Measurements from ENCODE around the gene COQ8B. TPM values are rescaled to one million over a fixed set of nuclear protein-coding genes. Genes with fewer than 3 reads are reported as not detected.

The COQ8B gene
- total RNA-seq, 1 donor from 2014 or later: 20.0 TPM

GRCh38 chr19:40687525-40688016 lies 29.1 kb downstream of the COQ8B start:
- DNase-seq (ENCODE audit: low read depth): no peak
- no peaks in the 10 kb centered on the region for H3K27me3 ChIP-seq (ENCODE audit: control insufficient read depth, insufficient read depth, low read length)
- no peak for TF ChIP-seq CTCF (IDR thresholded peaks at IDR 0.05; ENCODE audit: insufficient read depth, low read length, poor library complexity, severe bottlenecking)
- peaks cover 2% of the 10 kb centered on the region for H3K36me3 ChIP-seq (ENCODE audit: control insufficient read depth, insufficient read depth, low read length)
- H3K4me3 ChIP-seq (ENCODE audit: low read depth, low read length): no peak overlapping the region

- Histone ChIP-seq H3K4me3 (ENCODE audit: low read depth, low read length) (no peak overlapping the region), H3K27me3 (ENCODE audit: control insufficient read depth, insufficient read depth, low read length) (no peaks in the 10 kb centered on the region), H3K36me3 (ENCODE audit: control insufficient read depth, insufficient read depth, low read length) (peaks cover 2% of the 10 kb centered on the region)
- TF ChIP-seq CTCF (IDR thresholded peaks at IDR 0.05; ENCODE audit: insufficient read depth, low read length, poor library complexity, severe bottlenecking): no peak
- DNase-seq (ENCODE audit: low read depth): no peak
Observed at GRCh38 chr19:40686882-40687524, 29.7 kb downstream of the COQ8B start.

DNA sequence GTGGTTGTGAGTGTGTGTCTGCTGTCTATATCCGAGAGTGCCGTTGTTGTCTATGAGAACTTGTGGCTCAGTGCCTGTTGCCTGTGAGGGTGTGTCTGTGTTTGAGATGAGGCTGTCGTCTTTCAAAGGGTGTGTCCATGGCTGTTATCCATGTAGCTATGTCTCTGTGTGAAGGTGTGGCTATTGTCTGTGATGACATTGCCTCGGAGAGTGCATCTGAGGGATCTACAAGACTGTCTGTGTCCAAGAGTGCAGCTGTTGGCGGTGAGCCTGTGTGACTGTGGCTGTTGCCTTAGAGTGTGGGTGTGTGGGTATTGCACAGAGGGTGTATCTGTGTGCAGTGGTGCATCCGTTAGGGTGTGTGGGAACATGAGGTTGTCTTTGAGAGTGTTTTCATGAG lies 31.1 kb downstream of the COQ8B start:
- H3K4me3 ChIP-seq (ENCODE audit: low read depth, low read length): no peak overlapping the region
- no peak for TF ChIP-seq CTCF (IDR thresholded peaks at IDR 0.05; ENCODE audit: insufficient read depth, low read length, poor library complexity, severe bottlenecking)
- peaks cover 2% of the 10 kb centered on the region for H3K36me3 ChIP-seq (ENCODE audit: control insufficient read depth, insufficient read depth, low read length)
- H3K27me3 ChIP-seq (ENCODE audit: control insufficient read depth, insufficient read depth, low read length): no peaks in the 10 kb centered on the region
- no peak for DNase-seq (ENCODE audit: low read depth)

GRCh38 chr19:40685016-40685526 lies 31.6 kb downstream of the COQ8B start:
- H3K27me3 ChIP-seq (ENCODE audit: control insufficient read depth, insufficient read depth, low read length): no peaks in the 10 kb centered on the region
- no peak overlapping the region for H3K4me3 ChIP-seq (ENCODE audit: low read depth, low read length)
- no peak for DNase-seq (ENCODE audit: low read depth)
- H3K36me3 ChIP-seq (ENCODE audit: control insufficient read depth, insufficient read depth, low read length): peaks cover 2% of the 10 kb centered on the region
- TF ChIP-seq CTCF (IDR thresholded peaks at IDR 0.05; ENCODE audit: insufficient read depth, low read length, poor library complexity, severe bottlenecking): no peak

DNA sequence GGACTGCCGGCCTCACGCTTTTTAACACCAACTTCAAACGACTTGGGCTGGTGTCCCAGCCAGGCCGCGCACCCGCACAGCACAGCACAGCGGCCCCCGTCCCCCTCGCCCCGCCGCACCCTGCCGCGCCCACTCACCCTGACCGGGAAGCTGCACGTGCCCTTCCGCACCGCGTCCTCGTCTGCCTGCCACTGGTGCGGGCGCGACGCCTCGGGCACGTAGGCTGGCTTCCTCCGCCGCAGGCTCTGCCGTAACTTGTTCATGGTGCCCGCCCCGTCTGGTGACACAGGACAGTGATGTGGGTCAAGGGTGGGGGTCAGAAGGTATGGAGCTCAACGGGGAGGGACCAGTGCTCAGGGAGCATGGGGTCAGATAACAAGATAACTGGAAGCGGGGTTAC lies 32.4 kb downstream of the COQ8B start:
- Histone ChIP-seq H3K36me3 (ENCODE audit: control insufficient read depth, insufficient read depth, low read length) (peaks cover 2% of the 10 kb centered on the region), H3K27me3 (ENCODE audit: control insufficient read depth, insufficient read depth, low read length) (no peaks in the 10 kb centered on the region), H3K4me3 (ENCODE audit: low read depth, low read length) (no peak overlapping the region)
- no peak for DNase-seq (ENCODE audit: low read depth)
- TF ChIP-seq CTCF (IDR thresholded peaks at IDR 0.05; ENCODE audit: insufficient read depth, low read length, poor library complexity, severe bottlenecking): no peak

DNA sequence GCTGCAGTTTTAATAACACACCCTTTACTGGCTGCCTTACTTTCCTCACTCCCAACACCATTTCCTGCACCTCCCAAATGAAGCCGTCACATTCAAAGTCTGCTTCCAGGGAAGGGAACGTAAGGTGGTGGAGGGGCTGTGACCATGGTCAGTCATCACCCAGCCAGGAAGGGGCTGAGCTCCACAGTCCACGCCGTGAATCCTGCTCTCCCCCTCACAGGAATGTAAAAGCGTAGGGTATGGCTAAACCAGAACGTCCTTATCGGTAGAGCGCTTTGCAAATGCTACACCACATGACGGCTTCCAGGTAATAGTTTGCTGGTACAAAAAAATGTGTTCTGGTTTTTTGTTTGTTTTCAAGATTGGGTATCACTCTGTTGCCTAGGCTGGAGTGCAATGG lies 33.2 kb downstream of the COQ8B start:
- no peak for TF ChIP-seq CTCF (IDR thresholded peaks at IDR 0.05; ENCODE audit: insufficient read depth, low read length, poor library complexity, severe bottlenecking)
- no peak for DNase-seq (ENCODE audit: low read depth)
- Histone ChIP-seq H3K27me3 (ENCODE audit: control insufficient read depth, insufficient read depth, low read length) (no peaks in the 10 kb centered on the region), H3K36me3 (ENCODE audit: control insufficient read depth, insufficient read depth, low read length) (peaks cover 2% of the 10 kb centered on the region), H3K4me3 (ENCODE audit: low read depth, low read length) (no peak overlapping the region)

Data from kidney epithelial cell (primary cell).